ENCODE data around the gene TIGD3. TPM values are rescaled to one million over a fixed set of nuclear protein-coding genes. Genes with fewer than 3 reads are reported as not detected.

The TIGD3 gene
- total RNA-seq, 2 donors from 2014 or later: 0.99 to 1.0 TPM

GRCh38 chr11:65378208-65378927 is 23.8 kb downstream of the TIGD3 start:
- H3K27me3 Mint-ChIP-seq (ENCODE audit: insufficient read depth): no peaks in the 10 kb centered on the region
- DNase-seq: no peak
- H3K9me3 Mint-ChIP-seq: no peaks in the 10 kb centered on the region
- no peak overlapping the region for H3K4me3 Mint-ChIP-seq
- H3K27ac Mint-ChIP-seq: no peak overlapping the region
- TF ChIP-seq CTCF (conservative IDR thresholded peaks at IDR 0.05): no peak
- Histone ChIP-seq H3K27me3 (ENCODE audit: control insufficient read depth, insufficient read depth, low read length, poor library complexity, severe bottlenecking) (no peaks in the 10 kb centered on the region), H3K9me3 (ENCODE audit: control insufficient read depth, low read length) (no peaks in the 10 kb centered on the region), H3K9ac (ENCODE audit: extremely low read depth, low read length, poor library complexity, severe bottlenecking) (no peak overlapping the region), H3K4me1 (ENCODE audit: control insufficient read depth, insufficient read depth, low read length) (peaks cover 6% of the 10 kb centered on the region), H3K36me3 (ENCODE audit: control insufficient read depth, insufficient read depth, low read length) (no peaks in the 10 kb centered on the region), H3K4me3 (ENCODE audit: low read length) (no peak overlapping the region), H3K27ac (ENCODE audit: low read depth, low read length) (no peak overlapping the region)
- peaks cover 20% of the 10 kb centered on the region for H3K4me1 Mint-ChIP-seq
- no peaks in the 10 kb centered on the region for H3K36me3 Mint-ChIP-seq (ENCODE audit: low read depth)
- WGBS, 2 experiments (ENCODE audit: insufficient coverage in 1 of 2, insufficient read length in 1 of 2): 90 to 95% methylated on average over 11 to 19 of the region's 19 CpGs

- H3K27ac Mint-ChIP-seq: no peak overlapping the region
- TF ChIP-seq CTCF (conservative IDR thresholded peaks at IDR 0.05): no peak
- DNase-seq: no peak
- H3K4me3 ChIP-seq (ENCODE audit: low read length): no peak overlapping the region
- no peak overlapping the region for H3K9ac ChIP-seq (ENCODE audit: extremely low read depth, low read length, poor library complexity, severe bottlenecking)
- H3K9me3 Mint-ChIP-seq: no peaks in the 10 kb centered on the region
- H3K4me1 Mint-ChIP-seq: peaks cover 20% of the 10 kb centered on the region
- H3K9me3 ChIP-seq (ENCODE audit: control insufficient read depth, low read length): no peaks in the 10 kb centered on the region
- peaks cover 6% of the 10 kb centered on the region for H3K4me1 ChIP-seq (ENCODE audit: control insufficient read depth, insufficient read depth, low read length)
- H3K4me3 Mint-ChIP-seq: no peak overlapping the region
- H3K36me3 Mint-ChIP-seq (ENCODE audit: low read depth): no peaks in the 10 kb centered on the region
- H3K27ac ChIP-seq (ENCODE audit: low read depth, low read length): no peak overlapping the region
- H3K36me3 ChIP-seq (ENCODE audit: control insufficient read depth, insufficient read depth, low read length): no peaks in the 10 kb centered on the region
- H3K27me3 ChIP-seq (ENCODE audit: control insufficient read depth, insufficient read depth, low read length, poor library complexity, severe bottlenecking): no peaks in the 10 kb centered on the region
- no peaks in the 10 kb centered on the region for H3K27me3 Mint-ChIP-seq (ENCODE audit: insufficient read depth)
- 94 to 100% methylated on average over 4 to 14 of the region's 14 CpGs for WGBS, 2 experiments (ENCODE audit: insufficient coverage in 1 of 2, insufficient read length in 1 of 2)
Observed at GRCh38 chr11:65378928-65379638, 24.5 kb downstream of the TIGD3 start.

- Mint-ChIP-seq H3K9me3 (no peaks in the 10 kb centered on the region), H3K36me3 (ENCODE audit: low read depth) (no peaks in the 10 kb centered on the region), H3K27me3 (ENCODE audit: insufficient read depth) (no peaks in the 10 kb centered on the region), H3K4me3 (no peak overlapping the region), H3K4me1 (peaks cover 23% of the 10 kb centered on the region), H3K27ac (no peak overlapping the region)
- Histone ChIP-seq H3K4me1 (ENCODE audit: control insufficient read depth, insufficient read depth, low read length) (peaks cover 6% of the 10 kb centered on the region), H3K36me3 (ENCODE audit: control insufficient read depth, insufficient read depth, low read length) (no peaks in the 10 kb centered on the region), H3K9me3 (ENCODE audit: control insufficient read depth, low read length) (no peaks in the 10 kb centered on the region), H3K27me3 (ENCODE audit: control insufficient read depth, insufficient read depth, low read length, poor library complexity, severe bottlenecking) (no peaks in the 10 kb centered on the region), H3K4me3 (ENCODE audit: low read length) (no peak overlapping the region), H3K27ac (ENCODE audit: low read depth, low read length) (no peak overlapping the region), H3K9ac (ENCODE audit: extremely low read depth, low read length, poor library complexity, severe bottlenecking) (no peak overlapping the region)
- 95 to 96% methylated on average over 9 to 13 of the region's 13 CpGs for WGBS, 2 experiments (ENCODE audit: insufficient coverage in 1 of 2, insufficient read length in 1 of 2)
- no peak for TF ChIP-seq CTCF (conservative IDR thresholded peaks at IDR 0.05)
- DNase-seq: no peak
Observed at GRCh38 chr11:65379698-65380459, 25.3 kb downstream of the TIGD3 start.

Measured in endodermal cell (in vitro differentiated cells).